GM23248 (cell line): ENCODE data around the gene FAM111A.

Experiments
- EZH2 ChIP-seq: fragments of 200-600 bp; sonication (generic); IDR thresholded peaks from 2 replicates; pipeline ENCODE4 v1.6.1; 2018; ENCODE audit warnings: antibody characterized with exemption, mild to moderate bottlenecking; ENCODE audit not compliant: insufficient read depth, poor library complexity, severe bottlenecking
- EZH2phosphoT487 ChIP-seq: fragments of 200-600 bp; sonication (generic); IDR thresholded peaks from 2 replicates; pipeline ENCODE4 v1.6.1; 2018; ENCODE audit warnings: antibody characterized with exemption, moderate library complexity, mild to moderate bottlenecking, low read depth; ENCODE audit not compliant: insufficient read depth

DNA sequence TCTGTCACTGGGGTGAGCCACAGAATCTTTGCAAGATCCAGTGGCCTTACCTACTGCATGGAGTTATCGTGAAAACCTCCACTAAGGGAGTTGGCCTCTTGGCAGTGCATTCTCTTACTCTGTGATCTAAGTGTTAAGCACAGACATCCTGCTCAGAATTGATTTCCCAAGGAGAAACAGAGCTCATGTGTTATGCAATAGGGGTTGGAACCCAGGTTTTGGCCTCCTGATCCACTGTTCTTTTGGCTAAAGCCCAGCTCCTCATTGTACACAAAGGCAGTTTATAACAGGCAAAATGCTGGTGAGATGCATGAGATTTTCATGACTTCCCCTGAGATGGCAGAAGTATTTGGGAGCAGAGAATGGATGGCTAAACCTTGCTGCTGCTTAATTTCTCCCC, 41.1 kb downstream of the FAM111A start:
- TF ChIP-seq EZH2 (no peak), EZH2phosphoT487 (no peak)
